HG03095 (cell line): Measurements from ENCODE around the gene SIGLEC10.
"Not testable (repeated sequence)": the region's sequence is repeated elsewhere in the genome, so short reads cannot be mapped to it uniquely, and the experiment has no call there.

Experiments used
- ATAC-seq: cut with Tn5 transposase; IDR thresholded peaks from one replicate; pipeline ENCODE4 v1.9.1; 2021; ENCODE audit warnings: moderate library complexity; ENCODE audit not compliant: unreplicated experiment

Gene SIGLEC10

DNA sequence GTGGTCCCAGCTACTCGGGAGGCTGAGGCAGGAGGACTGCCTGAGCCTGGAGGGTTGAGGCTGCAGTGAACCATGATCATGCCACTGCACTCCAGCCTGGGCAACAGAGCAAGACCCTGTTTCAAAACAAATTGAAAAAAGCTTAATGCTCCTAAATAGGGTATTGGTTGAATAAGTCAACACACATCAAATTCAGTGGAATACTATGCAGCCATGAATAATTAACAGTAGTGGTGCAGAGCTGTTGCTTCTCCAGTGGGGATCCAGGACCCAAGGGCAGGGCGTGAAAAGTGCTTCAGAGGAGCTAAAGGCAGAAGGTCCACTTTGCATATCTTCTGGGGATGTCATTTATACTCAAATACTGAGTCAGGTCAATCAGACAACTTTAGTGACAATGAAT is 22.6 kb upstream of the SIGLEC10 start:
- ATAC-seq, result no peak

DNA sequence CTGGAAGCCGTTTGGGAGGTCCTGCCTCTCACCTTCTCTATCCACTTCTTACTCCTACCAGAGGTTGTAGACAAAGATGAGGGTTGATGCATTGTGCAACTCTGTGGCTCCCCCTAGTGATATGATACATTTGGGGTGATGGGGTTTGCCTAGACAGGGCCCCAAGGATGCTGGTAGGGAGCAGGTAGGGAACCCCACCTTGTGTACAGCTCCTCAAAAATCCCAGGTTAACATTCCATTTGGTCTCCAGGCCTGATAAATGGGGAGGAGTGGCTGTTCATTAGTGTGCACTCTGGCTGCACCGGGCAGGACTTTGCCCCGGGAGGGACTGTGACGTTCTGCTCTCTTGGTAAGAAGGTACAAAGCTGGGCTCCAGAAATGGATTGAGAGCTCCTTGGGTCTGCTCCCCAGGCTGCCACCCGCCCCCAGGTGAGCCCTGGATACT is 21.6 kb upstream of the SIGLEC10 start:
- no peak for ATAC-seq

DNA sequence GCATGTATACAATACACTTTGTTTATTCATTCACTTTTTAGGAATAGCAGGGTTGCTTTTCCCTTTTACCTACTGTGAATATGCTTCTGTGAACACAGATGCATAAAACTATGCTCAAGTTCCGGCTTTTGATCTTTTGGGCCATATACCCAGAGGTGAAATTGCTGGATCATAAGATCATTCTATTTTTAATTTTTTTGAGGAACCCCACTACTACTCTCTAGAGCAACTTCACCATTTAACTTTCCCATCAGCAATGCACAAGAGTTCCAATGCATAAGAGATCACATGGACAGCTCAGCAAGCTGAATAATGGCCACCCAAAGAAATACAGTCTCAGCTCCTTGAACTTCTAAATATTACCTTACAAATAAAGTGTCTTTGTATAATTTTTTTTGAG is 17.0 kb upstream of the SIGLEC10 start:
- no peak for ATAC-seq

DNA sequence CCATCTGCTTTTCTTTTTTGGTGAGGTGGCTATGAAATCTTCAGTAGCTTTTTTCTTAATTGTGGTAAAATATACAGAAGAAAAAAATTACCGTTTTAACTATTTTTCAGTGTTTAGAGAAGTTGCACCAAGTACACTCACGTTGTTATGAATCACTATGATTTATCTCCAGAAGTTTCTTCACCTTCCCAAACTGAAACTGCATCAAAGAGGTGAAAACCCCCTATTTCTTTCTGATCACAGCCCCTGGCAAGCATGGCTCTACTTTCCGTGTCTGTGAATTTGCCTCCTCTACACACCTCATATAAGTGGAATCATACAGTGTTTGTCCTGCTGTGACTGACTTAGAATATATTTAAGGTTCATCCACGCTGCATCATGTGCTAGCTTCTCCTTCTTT is 15.6 kb upstream of the SIGLEC10 start:
- no peak for ATAC-seq

DNA sequence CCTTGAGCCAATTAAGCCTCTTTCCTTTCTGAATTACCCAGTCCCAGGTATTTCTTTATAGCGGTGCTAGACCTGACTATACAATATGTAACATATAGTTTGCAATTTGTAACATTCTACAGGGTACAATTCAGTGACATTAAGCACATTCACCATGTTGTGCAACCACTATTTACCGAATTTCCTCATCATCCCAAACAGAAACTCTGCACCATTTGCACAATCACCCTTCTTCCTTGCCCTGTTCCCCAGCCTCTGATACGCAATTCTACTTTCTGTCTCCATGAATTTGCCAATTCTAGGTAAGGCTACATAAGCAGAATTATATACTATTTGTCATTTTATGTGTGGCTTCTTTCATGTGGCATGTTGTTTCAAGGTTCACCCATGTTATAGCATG is 13.7 kb upstream of the SIGLEC10 start:
- ATAC-seq, result no peak

DNA sequence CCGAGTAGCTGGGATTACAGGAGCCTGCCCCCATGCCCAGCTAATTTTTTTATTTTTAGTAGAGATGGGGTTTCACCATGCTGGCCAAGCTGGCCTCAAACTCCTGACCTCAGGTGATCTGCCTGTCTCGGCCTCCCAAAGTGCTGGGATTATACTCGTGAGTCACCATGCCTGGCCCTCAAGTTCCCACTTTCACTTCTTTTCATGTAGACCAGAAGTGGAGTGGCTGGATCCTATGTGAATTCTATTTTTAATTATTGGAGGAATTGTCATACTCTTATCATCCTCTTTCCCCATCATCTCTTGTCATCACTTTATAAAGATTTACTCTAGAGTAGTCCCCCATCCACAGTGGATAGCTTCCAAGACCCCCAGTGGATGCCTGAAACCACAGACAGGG is 12.8 kb upstream of the SIGLEC10 start:
- ATAC-seq, result no peak

DNA sequence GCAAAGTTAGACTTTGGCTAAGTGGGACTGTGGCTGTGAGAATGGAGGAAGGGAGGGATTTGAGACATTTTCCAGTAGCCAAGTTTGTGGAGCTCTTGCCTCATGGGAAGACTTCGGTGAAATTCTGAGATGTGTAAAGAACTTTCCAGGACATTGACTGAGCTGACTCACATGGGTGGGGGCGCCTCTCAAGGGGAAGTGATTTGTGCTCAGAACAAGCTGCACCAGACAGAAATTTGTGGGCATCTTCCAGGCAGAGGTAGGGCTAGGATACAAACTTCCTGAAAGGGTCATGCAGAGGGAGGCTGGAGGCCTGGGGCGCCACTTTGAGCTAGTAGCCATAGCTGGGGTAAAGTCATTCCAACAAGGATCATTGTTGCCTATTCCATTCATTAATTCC is 9.8 kb upstream of the SIGLEC10 start:
- ATAC-seq, result no peak

DNA sequence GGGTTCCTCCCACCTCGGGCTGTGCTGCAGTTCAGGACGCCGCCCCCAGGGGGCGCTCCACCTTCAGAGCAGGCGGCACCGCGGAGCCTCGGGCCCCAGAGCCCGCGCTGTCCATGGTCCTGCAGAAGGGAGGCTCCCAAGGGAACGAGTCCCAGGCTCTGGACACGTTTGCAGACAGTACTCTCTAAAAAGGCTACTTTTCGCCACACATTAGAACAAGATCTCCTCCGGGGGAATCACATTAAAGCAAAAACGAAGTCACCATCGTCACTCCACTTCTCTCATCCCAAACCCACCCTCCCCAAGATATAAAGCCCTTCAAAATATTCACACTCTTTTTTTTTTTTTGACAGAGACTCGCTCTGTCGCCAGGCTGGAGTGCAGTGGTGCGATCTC is 4.6 kb upstream of the SIGLEC10 start:
- no peak for ATAC-seq

DNA sequence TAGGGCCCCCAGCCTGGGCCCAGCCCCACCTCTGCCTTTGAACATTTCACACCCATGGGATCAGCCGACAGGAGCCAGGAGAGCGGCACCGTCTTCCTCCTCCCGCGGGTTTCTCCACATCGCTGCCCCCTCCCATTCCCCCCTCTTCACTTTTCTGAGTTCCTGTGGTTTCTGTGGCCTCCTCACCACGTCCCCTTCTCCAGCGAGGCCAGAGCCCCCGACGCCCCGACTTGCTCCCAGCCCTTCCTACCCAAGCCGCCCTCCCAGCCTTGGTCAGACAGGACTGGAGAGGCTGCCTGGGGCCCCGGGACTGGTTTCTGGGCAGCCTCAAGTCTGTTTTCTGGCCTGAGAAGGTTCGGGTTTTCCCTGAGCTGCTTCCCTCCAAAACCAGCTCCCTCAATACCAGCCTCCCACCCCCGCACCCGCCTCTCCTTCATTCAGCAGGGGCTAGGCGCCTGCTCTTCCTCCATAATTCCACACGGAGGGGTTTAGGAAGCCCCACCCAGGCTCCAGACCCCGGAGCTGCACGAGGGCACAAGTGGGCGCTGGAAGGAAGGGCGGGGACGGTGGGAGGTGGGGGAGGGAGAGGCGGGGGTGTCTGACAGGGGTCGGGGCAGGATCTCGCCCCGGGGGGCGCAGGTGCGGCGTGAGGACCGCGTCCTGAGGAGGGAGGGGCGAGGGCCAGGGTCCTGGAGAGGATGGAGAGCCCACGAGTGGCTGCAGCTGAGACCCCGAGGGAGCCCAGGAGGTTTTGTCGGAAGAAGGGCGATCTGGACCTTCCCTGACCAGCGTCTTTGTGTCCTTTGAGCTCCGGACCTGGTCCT is 4.0 kb upstream of the SIGLEC10 start:
- ATAC-seq, result no peak

DNA sequence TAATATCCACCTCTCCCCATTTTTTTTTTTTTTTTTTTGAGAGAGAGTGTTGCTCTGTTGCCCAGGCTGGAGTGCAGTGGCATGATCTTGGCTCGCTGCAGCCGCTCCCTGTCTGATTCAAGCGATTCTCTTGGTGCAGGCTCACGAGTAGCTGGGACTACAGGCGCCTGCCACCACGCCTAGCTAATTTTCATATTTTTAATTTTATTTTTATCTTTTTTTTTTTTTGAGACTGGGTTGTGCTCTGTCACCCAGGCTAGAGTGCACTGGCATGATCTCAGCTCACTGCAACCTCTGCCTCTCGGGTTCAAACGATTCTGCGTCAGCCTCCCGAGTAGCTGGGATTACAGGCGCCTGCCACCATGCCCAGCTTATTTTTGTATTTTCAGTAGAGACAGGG is 3.1 kb upstream of the SIGLEC10 start:
- not testable (repeated sequence) for ATAC-seq

DNA sequence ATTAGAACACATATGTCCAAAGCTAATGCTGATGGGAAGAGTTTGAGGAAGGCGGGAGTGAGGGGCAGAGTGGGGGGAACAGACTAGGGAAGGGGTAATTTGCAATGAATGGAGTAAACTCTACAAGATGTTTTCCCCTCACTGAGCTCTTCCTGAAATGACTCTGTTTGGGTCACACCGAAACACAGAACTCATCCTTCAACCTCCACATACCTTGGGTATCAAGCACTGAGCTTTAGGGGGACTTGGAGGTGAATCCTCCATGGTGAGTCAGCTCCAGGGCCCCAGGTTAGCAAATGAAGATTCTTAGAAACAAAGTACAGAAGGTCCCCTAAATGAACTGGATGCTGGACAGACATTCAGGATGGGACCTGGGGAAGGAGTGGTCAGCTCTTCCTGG is 1.3 kb upstream of the SIGLEC10 start:
- ATAC-seq, result no peak

DNA sequence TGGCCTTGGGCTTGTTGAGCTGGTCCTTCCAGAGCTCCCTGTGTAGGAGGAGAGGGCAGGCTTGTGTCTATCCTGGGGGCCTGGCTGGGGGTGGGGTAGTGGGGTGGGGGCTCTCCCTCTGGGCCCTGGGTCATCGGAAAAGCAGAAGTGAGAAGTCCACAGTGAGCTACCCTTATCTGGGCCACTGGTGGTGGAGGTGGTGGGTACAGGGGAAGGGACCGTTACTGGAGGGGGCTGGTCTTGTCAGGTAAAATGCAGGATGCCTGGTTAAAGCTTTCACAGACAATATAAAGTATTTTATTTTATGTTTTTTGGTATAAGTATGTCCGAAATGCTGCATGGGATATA is 342 bp upstream of the SIGLEC10 start:
- ATAC-seq, result peak; percentile 35

DNA sequence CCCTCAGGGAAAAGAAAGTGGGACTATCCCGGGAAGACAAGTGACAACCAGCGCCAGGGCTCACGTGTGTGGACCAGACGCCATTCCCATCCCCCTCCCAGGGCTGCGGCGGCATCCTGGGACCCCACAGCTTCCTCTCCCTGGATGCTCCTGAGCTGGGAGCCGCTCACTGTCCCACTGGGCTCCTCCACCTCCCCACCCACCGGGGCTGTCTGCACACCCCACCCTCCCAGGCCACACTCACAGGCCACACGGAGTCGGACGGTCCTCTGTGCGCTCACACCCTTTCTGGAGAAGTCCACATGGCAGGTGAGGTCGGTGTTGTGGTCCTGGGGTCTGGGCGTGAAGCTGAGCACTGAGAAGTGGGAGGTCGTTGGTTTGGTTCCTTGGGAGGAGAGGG is 1.0 kb downstream of the SIGLEC10 start:
- not testable (repeated sequence) for ATAC-seq

DNA sequence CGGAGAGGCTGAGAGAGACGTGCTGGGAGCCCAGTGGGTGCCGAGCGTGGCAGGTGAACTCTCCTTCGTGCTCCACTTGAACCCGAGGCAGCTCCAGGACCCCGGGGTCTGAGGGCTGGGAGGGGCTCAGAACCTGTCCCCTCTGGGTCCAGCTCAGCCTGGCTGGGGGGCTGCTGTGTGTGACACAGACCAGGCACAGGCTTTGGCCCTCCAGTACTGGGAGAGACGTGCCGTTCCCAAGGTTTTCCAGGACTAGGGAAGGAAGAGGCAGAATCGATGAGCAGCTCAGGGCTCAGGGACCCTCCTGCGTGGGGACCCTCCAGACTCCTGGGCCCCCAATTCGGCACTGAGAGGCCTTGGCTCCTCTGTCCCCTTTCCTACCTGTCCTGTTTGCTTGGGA is 2.3 kb downstream of the SIGLEC10 start:
- no peak for ATAC-seq

DNA sequence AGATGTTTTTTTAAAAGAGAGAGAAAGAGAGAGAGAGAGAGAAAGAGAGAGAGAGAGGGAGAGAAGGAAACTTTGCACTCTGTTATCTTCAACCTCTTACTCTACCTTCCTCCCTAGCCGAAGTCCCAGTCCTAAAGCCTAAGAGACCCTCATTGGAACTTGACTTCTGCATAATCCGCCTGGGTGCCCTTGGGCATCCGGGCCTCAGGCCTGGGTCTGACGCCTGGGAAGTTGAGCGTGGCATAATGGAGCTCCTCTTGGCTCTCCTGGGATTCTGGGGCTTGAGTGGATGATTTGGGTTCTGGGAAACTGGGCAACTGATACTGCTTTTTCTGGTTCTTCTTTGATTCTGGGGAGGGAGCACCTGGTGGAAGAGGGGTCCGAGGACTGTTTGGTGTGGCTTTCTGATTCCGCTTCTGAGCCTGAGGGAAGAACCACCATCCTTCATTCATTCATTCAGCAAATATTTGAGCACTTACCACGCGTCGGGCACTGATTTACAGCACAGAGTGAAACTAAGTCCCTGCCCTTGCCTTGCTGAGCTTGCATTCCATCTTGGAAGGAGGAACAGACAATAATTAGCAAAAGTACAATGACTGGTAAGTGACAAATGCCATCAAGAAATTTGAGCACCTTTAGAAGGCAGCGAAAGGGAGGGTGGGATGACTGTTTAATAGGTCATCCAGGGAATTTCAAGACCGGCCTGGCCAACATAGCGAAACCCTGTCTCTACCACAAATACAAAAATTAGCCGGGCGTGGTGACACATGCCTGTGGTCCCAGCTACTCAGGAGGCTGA is 6.3 kb downstream of the SIGLEC10 start:
- no peak for ATAC-seq

DNA sequence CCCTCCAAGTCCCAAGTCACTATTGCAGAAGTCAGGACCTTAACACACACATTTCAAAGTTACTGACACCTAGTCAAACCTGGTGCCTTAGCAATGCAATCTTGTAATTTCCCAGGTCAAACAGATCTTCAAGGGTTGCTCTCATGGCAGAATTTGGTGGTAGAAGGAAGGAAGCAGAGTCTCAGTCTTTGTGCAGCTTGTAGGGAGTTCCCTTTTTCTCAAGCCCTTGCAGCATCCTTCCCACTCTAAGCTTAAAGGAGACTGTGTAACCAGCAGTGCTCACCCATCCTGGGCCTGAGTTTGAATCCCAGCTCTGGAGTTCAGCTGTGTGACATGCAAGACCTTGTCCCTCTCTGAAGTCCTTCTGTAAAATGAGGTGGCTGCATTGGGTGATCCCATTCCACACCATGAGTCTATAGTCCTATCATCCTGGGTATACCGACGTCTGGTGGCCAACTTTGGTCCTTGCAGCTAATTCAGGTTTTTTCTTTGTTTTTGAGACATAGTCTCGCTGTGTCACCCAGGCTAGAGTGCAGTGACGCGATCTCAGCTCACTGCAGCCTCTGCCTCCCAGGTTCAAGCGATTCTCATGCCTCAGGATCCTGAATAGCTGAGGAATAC is 9.8 kb downstream of the SIGLEC10 start:
- no peak for ATAC-seq

DNA sequence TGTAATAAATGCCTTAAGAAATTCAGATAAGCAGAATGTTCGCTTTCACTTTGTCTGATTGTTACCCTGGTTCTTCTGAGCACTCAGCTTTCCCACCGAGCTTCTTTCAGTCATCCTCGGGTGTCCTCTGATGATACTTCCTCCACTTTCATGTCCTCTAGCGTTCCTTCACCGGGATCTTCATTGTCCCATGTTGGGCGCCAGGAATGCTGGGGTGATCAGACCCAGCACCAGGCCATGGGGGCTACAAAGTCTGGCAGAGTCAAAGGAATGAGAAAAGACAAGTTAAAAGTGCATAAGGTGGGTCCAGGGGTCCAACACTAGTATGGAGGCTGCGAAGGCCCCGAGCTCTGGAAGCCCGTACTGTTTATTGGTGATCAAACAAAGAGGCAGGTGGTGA is 15.3 kb downstream of the SIGLEC10 start:
- ATAC-seq, result no peak

DNA sequence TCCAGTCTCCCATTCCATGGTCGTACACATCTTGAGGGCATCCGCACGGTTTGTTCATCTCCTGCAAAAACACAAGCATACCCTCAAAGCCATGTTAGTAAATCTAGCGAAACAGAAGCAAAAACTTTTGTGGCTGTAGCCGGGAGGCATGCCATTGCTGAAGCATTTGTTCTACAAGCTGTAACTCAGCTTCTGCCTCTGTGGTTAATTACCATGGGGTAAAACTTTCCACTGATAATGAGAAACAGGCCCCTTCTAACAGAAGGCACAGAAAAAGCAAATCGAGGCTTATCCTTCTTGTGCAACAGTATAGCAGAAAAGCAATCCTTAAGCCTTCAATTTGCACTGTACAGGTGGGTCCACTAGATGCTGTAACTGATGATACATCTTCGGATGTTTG is 17.5 kb downstream of the SIGLEC10 start:
- not testable (repeated sequence) for ATAC-seq

DNA sequence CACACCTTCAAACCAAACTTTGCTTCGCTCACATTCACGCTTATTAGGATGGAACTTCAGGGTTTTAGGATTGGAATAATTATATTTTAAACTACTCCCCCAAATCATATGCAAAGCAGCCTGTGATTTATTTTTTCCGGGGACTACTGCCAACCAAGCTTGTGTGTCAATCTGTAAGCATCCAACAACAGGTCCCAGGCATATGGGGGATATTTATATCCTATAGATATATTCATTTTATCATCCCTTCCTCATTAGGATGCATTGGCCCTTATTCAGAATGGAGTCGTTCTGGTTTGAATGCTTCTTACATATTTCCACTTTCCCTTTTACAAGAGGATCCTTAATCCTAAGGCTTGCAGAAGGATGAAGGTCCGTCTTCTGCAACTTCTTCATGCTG is 18.2 kb downstream of the SIGLEC10 start:
- ATAC-seq, result no peak

DNA sequence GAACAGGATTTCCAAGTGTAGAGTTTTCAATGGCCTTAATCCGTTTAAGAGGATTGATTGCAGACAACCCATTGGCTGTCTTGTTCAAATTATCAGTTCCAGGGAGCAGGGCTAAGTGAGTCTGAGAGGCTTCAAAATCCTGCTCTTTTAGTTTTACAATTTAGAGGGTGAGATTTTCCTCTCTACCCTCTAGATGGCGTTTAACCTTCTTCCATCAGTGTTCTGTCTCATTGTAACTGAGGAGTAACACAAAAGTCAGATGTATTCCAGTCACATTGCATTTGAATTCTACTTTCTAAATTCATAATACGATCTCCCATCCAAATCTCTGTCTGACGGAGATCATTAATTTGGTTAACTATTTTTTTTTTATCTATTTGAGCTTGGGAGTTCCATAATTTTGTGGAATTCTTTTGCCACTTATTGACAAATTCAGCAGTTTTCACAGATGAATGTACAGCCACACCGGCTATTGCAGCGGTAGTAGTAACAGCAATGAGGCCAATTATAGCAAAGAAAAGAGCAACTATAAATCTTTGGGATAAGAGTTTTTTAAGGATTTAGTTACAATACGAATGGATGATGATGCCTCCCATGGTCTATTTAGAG is 19.2 kb downstream of the SIGLEC10 start:
- no peak for ATAC-seq

DNA sequence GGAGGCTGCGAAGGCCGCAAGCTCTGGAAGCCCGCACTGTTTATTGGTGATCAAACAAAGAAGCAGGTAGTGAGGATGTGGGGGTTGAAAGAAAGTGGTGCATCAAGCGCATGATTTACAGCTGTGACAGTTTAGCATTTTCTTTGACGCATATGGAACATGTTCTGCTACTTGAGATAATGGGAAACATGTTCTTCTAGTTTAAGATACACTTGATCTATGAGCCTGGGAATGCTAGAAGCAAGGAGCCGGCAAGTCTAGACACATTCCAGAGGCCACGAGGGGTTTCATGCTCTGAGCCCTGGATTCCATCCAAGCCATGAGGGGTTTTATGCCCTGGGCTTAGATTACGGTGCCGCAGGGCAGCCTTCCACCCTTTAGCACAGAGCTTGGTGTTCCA is 20.0 kb downstream of the SIGLEC10 start:
- ATAC-seq, result not testable (repeated sequence)

DNA sequence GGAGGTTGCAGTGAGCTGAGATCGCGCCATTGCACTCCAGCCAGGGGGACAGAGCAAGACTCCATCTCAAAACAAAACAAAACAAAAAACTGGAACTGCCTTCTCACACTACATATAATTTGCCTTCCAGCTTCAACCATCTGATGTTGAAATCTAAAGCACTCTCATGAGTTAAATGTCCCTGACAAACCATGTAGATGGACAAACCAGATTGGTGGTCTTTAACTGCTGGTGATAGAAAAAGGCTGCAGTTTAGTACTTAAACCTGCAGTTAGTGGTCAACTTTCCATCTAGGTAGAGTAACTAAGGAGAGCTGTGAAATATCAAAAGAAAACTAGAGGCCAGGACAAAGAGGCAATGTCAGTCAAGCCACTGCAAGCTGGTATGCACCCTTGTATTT is 21.3 kb downstream of the SIGLEC10 start:
- no peak for ATAC-seq
